GM12878 (cell line): ENCODE measurements around the gene RYR2. TPM values are rescaled to one million over a fixed set of nuclear protein-coding genes. Genes with fewer than 3 reads are reported as not detected.

Source experiments
- ATAC-seq: fragments of 200-7000 bp; cut with Tn5 transposase; 3 replicates; pipeline ENCODE4 v1.9.1; 2020; ENCODE audit warnings: mild to moderate bottlenecking, moderate library complexity
- BruUV-seq: library from RNA; stranded (reverse); fragments of 400-500 nt; replicated peaks from 2 replicates; lab custom pipeline; 2021; lab: Mats Ljungman, UMichigan
- CTCF ChIA-PET: fragments of 300-600 bp; sonication (Branson Sonifier 250); formaldehyde crosslinking; extraction: SDS; loops from one replicate; lab custom pipeline; 2021; ENCODE audit warnings: inconsistent platforms; lab: Yijun Ruan, JAX
- POLR2A ChIA-PET: fragments of 350-600 bp; formaldehyde crosslinking; extraction: SDS; loops from one replicate; lab custom pipeline; 2021; ENCODE audit warnings: inconsistent platforms; lab: Charles Lee
- RAD21 ChIA-PET: fragments of 300-600 bp; sonication (Branson Sonifier 250); formaldehyde crosslinking; loops from one replicate; lab custom pipeline; 2023; ENCODE audit warnings: antibody characterized with exemption; ENCODE audit not compliant: unreplicated experiment; lab: Charles Lee
- SMC1A ChIA-PET: fragments of 300-600 bp; sonication (Branson Sonifier 250); formaldehyde crosslinking; loops from one replicate; lab custom pipeline; 2023; ENCODE audit not compliant: unreplicated experiment, uncharacterized antibody; lab: Charles Lee
- DNase-seq: peaks from one replicate; pipeline ENCODE4 v3.0.0-alpha.2; 2011; ENCODE audit warnings: low read depth, low spot score
- FAIRE-seq: peaks from 3 replicates; lab custom pipeline; 2011; peaks lifted over from hg19 to GRCh38; lab: Jason Lieb, UNC
- H2AFZ ChIP-seq: 2 replicates; pipeline ENCODE4 v1.6.0; 2011; ENCODE audit warnings: low read depth, low read length, control low read depth; ENCODE audit not compliant: control insufficient read depth
- H3K27ac ChIP-seq: 2 replicates; pipeline ENCODE4 v1.5.1; 2011; ENCODE audit warnings: control low read depth; ENCODE audit not compliant: control insufficient read depth, insufficient read depth
- H3K27me3 ChIP-seq, 2 experiments: replicated peaks in 1 of 2; 2 replicates each; pipeline versions ENCODE4 v1.6.0 to v1.6.1; 2011; ENCODE audit warnings: low read length in 1 of 2; ENCODE audit not compliant: control insufficient read depth in 2 of 2, insufficient read depth in 2 of 2
- H3K36me3 ChIP-seq, 2 experiments: 2 replicates each; pipeline ENCODE4 v1.5.1; 2011; ENCODE audit warnings: low read length in 1 of 2; ENCODE audit not compliant: control insufficient read depth in 2 of 2, insufficient read depth in 2 of 2
- H3K4me1 ChIP-seq: 2 replicates; pipeline ENCODE4 v1.6.1; 2011; ENCODE audit warnings: mild to moderate bottlenecking, low read length, moderate library complexity, mixed read lengths; ENCODE audit not compliant: control insufficient read depth, insufficient read depth
- H3K4me2 ChIP-seq: 2 replicates; pipeline ENCODE4 v1.6.0; 2011; ENCODE audit warnings: control low read depth; ENCODE audit not compliant: control insufficient read depth, insufficient read depth
- H3K4me3 ChIP-seq: fragments of 200-600 bp; sonication (generic); 2 replicates; pipeline ENCODE4 v1.5.1; 2016
- H3K79me2 ChIP-seq: 2 replicates; pipeline ENCODE4 v1.6.0; 2011; ENCODE audit warnings: low read length; ENCODE audit not compliant: control insufficient read depth, insufficient read depth
- H3K9ac ChIP-seq: 2 replicates; pipeline ENCODE4 v1.8.0; 2011; ENCODE audit warnings: low read length, control low read depth, mixed read lengths; ENCODE audit not compliant: control insufficient read depth, insufficient read depth
- H3K9me3 ChIP-seq: replicated peaks from 3 replicates; pipeline ENCODE4 v1.5.1; 2011; ENCODE audit warnings: mild to moderate bottlenecking, low read length; ENCODE audit not compliant: control insufficient read depth, insufficient read depth
- H4K20me1 ChIP-seq: 2 replicates; pipeline ENCODE4 v1.6.0; 2011; ENCODE audit not compliant: control insufficient read depth, insufficient read depth
- BRCA1 ChIP-seq: IDR thresholded peaks from 2 replicates; pipeline ENCODE4 v1.6.1; 2011; ENCODE audit warnings: low read depth, low read length, improper control_type of control experiment
- HDGF ChIP-seq: fragments of 450-650 bp; IDR thresholded peaks from 2 replicates; pipeline ENCODE4 v1.6.1; 2016; ENCODE audit warnings: antibody characterized with exemption
- IKZF1 ChIP-seq: fragments of 450-650 bp; conservative IDR thresholded peaks from 2 replicates; pipeline ENCODE4 v1.6.1; 2017; ENCODE audit warnings: antibody characterized with exemption, mild to moderate bottlenecking
- IKZF2 ChIP-seq, 2 experiments: fragments of 450-650 bp; IDR thresholded peaks; 2 replicates each; pipeline ENCODE4 v1.6.1; 2017; ENCODE audit warnings: mild to moderate bottlenecking in 2 of 2, moderate library complexity in 2 of 2
- NR2C2 ChIP-seq: IDR thresholded peaks from 2 replicates; pipeline ENCODE4 v1.6.1; 2011; ENCODE audit warnings: borderline replicate concordance, low read depth; ENCODE audit not compliant: control insufficient read depth, insufficient read length
- RBBP5 ChIP-seq: fragments of 200-600 bp; sonication (generic); conservative IDR thresholded peaks from 2 replicates; pipeline ENCODE4 v1.6.1; 2016
- ZSCAN29 ChIP-seq: fragments of 450-650 bp; IDR thresholded peaks from 2 replicates; pipeline ENCODE4 v1.6.1; 2017; ENCODE audit warnings: mild to moderate bottlenecking, moderate library complexity
- WGBS: methylation state at CpG from one replicate; pipeline ENCODE4 v1.1.6; 2016; ENCODE audit warnings: low lambda C conversion rate; ENCODE audit not compliant: insufficient replicate concordance, insufficient coverage; ENCODE audit errors: missing lambda C conversion rate; 5-methylcytosine and 5-hydroxymethylcytosine counted together
- in situ Hi-C: fragments of 300-500 bp; cut with MboI; formaldehyde crosslinking; loops from 9 replicates; pipeline ENCODE4 v1.14.3; 2018; ENCODE audit warnings: mixed read lengths
- intact Hi-C: fragments of 100-400 bp; cut with micrococcal nuclease; formaldehyde crosslinking; loops from one replicate; pipeline ENCODE4 v1.14.2; 2022; ENCODE audit not compliant: unreplicated experiment
- polyA plus RNA-seq, 11 experiments: library from polyadenylated mRNA; depleted of rRNA in 4 of 11; unstranded in 6 of 11; stranded (reverse) in 5 of 11; fragments of >200 nt; fragmentation: Nextera tagmentation in 4 of 11; fragmentation: Illumina TruSeq in 1 of 11; extraction: Ambion mirVana in 4 of 11; extraction: Trizol in 1 of 11; gene quantifications; 1 replicate in 1 of 11; 2 replicates in 10 of 11; pipeline versions ENCODE4 v1.2.1 to v1.2.3, GENCODE V29; 2011 to 2016; ENCODE audit warnings: inconsistent platforms in 2 of 11, missing spikeins in 2 of 11, low read depth in 1 of 11
- total RNA-seq, 4 experiments: library from RNA; depleted of rRNA in 3 of 4; stranded (reverse); fragments of >200 nt in 3 of 4; fragmentation: Illumina TruSeq in 1 of 4; extraction: Trizol in 1 of 4; gene quantifications; 2 replicates each; pipeline versions ENCODE4 v1.2.1 to v1.2.3, GENCODE V29; 2013 to 2021
- TF ChIP-seq, protein P1 (sequence below): IDR thresholded peaks from 2 replicates; pipeline ENCODE4 v1.6.1; 2012; ENCODE audit warnings: low read length, inconsistent platforms
- TF ChIP-seq, protein P2 (sequence below): fragments of 450-650 bp; IDR thresholded peaks from 2 replicates; pipeline ENCODE4 v1.6.1; 2016; ENCODE audit warnings: mild to moderate bottlenecking
- TF ChIP-seq, protein P3 (sequence below): IDR thresholded peaks from 2 replicates; pipeline ENCODE4 v1.6.1; 2011; ENCODE audit warnings: borderline replicate concordance, low read depth, mild to moderate bottlenecking, moderate library complexity, mixed read lengths, low read length; ENCODE audit not compliant: insufficient read depth; ENCODE audit errors: extremely low read length
- TF ChIP-seq, protein P4 (sequence below): IDR thresholded peaks from 2 replicates; pipeline ENCODE4 v1.6.1; 2012; ENCODE audit warnings: low read depth, low read length, improper control_type of control experiment
- TF ChIP-seq, protein P5 (sequence below): fragments of 450-650 bp; conservative IDR thresholded peaks from 2 replicates; pipeline ENCODE4 v1.6.1; 2017; ENCODE audit warnings: mild to moderate bottlenecking, moderate library complexity
- TF ChIP-seq, protein P6 (sequence below): fragments of 150-350 bp; IDR thresholded peaks from 2 replicates; pipeline ENCODE4 v1.6.1; 2014; ENCODE audit warnings: mild to moderate bottlenecking, low read depth, low read length

The RYR2 gene
- total and polyA plus RNA-seq, 10 of the 15 experiments (the other 5 are each of a cell fraction or from before 2014, with no cell fraction given) = 0.01 to 0.04 TPM; not detected in 8

DNA sequence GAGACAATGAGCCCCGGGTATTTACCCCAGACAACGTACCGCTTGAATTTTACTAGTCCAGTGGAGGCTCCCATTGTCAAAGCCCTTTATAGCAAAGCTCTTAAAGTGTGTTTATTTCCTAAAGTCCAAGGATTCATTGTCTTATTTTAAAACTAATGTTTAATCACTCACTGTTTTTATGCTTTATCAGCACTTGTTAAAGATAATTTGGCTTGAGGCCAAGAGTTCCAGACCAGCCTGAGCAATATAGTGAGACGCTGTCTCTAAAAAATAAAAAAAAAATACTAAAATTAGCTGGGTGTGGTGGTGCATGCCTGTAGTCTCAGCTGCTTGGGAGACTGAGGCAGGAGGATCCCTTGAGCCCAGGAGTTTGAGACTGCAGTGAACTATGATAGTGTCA, 202.8 kb downstream of the RYR2 start:
- no peak overlapping the region for H3K4me3 ChIP-seq
- DNase-seq = no peak
- BruUV-seq = no TSS peak
- H2AFZ ChIP-seq = no peak overlapping the region
- no peaks in the 10 kb centered on the region for H3K36me3 ChIP-seq
- no peak overlapping the region for H3K4me2 ChIP-seq
- CTCF ChIA-PET = no interaction called here
- SMC1A ChIA-PET = no interaction called here
- RAD21 ChIA-PET = no interaction called here
- no peaks in the 10 kb centered on the region for H3K4me1 ChIP-seq
- 56% methylated on average over 4 of the region's 4 CpGs for WGBS
- no peak overlapping the region for H3K9ac ChIP-seq
- POLR2A ChIA-PET = no interaction called here
- no peaks in the 10 kb centered on the region for H3K9me3 ChIP-seq
- no peaks in the 10 kb centered on the region for H3K79me2 ChIP-seq
- in situ Hi-C loops (no loop called here), intact Hi-C loops (no loop called here)
- FAIRE-seq = no peak
- H4K20me1 ChIP-seq = no peaks in the 10 kb centered on the region
- no peak for ATAC-seq
- H3K27me3 ChIP-seq = no peaks in the 10 kb centered on the region
- no peak overlapping the region for H3K27ac ChIP-seq
- TF ChIP-seq IKZF2 (IDR thresholded peaks at IDR 0.05) = no peak
- TF ChIP-seq, protein P1, sequence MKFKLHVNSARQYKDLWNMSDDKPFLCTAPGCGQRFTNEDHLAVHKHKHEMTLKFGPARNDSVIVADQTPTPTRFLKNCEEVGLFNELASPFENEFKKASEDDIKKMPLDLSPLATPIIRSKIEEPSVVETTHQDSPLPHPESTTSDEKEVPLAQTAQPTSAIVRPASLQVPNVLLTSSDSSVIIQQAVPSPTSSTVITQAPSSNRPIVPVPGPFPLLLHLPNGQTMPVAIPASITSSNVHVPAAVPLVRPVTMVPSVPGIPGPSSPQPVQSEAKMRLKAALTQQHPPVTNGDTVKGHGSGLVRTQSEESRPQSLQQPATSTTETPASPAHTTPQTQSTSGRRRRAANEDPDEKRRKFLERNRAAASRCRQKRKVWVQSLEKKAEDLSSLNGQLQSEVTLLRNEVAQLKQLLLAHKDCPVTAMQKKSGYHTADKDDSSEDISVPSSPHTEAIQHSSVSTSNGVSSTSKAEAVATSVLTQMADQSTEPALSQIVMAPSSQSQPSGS = no peak
- TF ChIP-seq ZSCAN29 = no peak
- no peak for TF ChIP-seq RBBP5
- TF ChIP-seq, protein P2, sequence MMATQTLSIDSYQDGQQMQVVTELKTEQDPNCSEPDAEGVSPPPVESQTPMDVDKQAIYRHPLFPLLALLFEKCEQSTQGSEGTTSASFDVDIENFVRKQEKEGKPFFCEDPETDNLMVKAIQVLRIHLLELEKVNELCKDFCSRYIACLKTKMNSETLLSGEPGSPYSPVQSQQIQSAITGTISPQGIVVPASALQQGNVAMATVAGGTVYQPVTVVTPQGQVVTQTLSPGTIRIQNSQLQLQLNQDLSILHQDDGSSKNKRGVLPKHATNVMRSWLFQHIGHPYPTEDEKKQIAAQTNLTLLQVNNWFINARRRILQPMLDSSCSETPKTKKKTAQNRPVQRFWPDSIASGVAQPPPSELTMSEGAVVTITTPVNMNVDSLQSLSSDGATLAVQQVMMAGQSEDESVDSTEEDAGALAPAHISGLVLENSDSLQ = no peak
- no peak for TF ChIP-seq BRCA1
- TF ChIP-seq, protein P3, sequence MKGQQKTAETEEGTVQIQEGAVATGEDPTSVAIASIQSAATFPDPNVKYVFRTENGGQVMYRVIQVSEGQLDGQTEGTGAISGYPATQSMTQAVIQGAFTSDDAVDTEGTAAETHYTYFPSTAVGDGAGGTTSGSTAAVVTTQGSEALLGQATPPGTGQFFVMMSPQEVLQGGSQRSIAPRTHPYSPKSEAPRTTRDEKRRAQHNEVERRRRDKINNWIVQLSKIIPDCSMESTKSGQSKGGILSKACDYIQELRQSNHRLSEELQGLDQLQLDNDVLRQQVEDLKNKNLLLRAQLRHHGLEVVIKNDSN = no peak
- no peak for TF ChIP-seq HDGF
- TF ChIP-seq, protein P4, sequence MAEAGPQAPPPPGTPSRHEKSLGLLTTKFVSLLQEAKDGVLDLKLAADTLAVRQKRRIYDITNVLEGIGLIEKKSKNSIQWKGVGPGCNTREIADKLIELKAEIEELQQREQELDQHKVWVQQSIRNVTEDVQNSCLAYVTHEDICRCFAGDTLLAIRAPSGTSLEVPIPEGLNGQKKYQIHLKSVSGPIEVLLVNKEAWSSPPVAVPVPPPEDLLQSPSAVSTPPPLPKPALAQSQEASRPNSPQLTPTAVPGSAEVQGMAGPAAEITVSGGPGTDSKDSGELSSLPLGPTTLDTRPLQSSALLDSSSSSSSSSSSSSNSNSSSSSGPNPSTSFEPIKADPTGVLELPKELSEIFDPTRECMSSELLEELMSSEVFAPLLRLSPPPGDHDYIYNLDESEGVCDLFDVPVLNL = no peak
- no peak for TF ChIP-seq IKZF1
- TF ChIP-seq, protein P5, sequence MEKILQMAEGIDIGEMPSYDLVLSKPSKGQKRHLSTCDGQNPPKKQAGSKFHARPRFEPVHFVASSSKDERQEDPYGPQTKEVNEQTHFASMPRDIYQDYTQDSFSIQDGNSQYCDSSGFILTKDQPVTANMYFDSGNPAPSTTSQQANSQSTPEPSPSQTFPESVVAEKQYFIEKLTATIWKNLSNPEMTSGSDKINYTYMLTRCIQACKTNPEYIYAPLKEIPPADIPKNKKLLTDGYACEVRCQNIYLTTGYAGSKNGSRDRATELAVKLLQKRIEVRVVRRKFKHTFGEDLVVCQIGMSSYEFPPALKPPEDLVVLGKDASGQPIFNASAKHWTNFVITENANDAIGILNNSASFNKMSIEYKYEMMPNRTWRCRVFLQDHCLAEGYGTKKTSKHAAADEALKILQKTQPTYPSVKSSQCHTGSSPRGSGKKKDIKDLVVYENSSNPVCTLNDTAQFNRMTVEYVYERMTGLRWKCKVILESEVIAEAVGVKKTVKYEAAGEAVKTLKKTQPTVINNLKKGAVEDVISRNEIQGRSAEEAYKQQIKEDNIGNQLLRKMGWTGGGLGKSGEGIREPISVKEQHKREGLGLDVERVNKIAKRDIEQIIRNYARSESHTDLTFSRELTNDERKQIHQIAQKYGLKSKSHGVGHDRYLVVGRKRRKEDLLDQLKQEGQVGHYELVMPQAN = no peak
- no peak for TF ChIP-seq NR2C2
- TF ChIP-seq, protein P6, sequence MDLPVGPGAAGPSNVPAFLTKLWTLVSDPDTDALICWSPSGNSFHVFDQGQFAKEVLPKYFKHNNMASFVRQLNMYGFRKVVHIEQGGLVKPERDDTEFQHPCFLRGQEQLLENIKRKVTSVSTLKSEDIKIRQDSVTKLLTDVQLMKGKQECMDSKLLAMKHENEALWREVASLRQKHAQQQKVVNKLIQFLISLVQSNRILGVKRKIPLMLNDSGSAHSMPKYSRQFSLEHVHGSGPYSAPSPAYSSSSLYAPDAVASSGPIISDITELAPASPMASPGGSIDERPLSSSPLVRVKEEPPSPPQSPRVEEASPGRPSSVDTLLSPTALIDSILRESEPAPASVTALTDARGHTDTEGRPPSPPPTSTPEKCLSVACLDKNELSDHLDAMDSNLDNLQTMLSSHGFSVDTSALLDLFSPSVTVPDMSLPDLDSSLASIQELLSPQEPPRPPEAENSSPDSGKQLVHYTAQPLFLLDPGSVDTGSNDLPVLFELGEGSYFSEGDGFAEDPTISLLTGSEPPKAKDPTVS = no peak
